ENCODE data around the gene LRRC8C. TPM values are rescaled to one million over a fixed set of nuclear protein-coding genes. Genes with fewer than 3 reads are reported as not detected.

LRRC8C gene
- total RNA-seq, 2 donors from 2014 or later: 2.0 to 12.4 TPM

DNA sequence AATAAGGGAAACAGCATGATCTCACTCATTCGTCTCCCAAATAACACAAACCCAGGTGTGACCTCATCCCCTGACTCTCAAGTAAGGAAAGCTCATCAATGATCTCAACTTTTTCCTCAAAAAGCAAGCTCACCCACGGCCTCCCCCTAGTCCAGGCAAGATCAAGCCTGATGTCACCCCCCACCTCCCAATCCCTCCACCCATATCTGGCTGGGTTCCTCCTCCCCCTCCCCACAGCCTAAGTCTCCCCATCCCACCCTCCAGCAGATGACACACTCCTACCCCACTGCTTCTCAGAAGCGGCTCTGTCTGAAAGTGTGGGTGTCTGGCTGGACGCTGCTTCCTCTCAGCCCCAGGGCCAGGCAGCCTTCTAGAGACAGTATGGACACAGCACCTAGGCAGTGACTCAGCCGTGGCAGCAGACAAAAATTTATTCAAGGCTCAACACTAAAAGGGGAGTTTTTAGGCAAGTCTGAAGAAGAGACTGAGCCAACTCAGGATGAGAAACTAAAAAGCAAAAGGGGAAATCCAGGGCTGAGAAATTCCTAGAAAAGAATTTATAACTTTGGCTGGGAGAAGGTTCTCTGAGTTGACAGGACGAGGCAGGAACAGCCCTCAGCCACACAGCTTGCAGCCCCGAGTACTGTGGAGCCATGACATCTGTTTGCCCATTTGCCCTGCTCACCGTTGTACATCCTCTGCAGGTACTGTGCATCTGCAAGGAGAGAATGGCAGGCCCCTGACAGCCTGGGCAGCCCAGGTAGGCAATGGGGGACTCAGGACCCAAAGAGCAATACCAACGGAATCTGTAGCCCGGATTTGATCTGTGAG lies 106.3 kb downstream of the LRRC8C start:
- no peaks in the 10 kb centered on the region for H3K9me3 ChIP-seq
- TF ChIP-seq, protein P1, sequence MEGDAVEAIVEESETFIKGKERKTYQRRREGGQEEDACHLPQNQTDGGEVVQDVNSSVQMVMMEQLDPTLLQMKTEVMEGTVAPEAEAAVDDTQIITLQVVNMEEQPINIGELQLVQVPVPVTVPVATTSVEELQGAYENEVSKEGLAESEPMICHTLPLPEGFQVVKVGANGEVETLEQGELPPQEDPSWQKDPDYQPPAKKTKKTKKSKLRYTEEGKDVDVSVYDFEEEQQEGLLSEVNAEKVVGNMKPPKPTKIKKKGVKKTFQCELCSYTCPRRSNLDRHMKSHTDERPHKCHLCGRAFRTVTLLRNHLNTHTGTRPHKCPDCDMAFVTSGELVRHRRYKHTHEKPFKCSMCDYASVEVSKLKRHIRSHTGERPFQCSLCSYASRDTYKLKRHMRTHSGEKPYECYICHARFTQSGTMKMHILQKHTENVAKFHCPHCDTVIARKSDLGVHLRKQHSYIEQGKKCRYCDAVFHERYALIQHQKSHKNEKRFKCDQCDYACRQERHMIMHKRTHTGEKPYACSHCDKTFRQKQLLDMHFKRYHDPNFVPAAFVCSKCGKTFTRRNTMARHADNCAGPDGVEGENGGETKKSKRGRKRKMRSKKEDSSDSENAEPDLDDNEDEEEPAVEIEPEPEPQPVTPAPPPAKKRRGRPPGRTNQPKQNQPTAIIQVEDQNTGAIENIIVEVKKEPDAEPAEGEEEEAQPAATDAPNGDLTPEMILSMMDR (IDR thresholded peaks at IDR 0.05): no peak
- TF ChIP-seq POLR2A (IDR thresholded peaks at IDR 0.05) (no peak), POLR2AphosphoS5 (IDR thresholded peaks at IDR 0.05) (no peak)
- no peak overlapping the region for H3K4me3 ChIP-seq
- no peak overlapping the region for H3K27ac ChIP-seq
- DNase-seq (ENCODE audit: low spot score): no peak
- no peaks in the 10 kb centered on the region for H3K27me3 ChIP-seq (replicated peaks; ENCODE audit: insufficient read depth)
- 44% methylated on average over 10 of the region's 10 CpGs for WGBS
- intact Hi-C loops (cut with DNase I): no loop called here
- no peaks in the 10 kb centered on the region for H3K36me3 ChIP-seq
- no peaks in the 10 kb centered on the region for H3K4me1 ChIP-seq (replicated peaks)

DNA sequence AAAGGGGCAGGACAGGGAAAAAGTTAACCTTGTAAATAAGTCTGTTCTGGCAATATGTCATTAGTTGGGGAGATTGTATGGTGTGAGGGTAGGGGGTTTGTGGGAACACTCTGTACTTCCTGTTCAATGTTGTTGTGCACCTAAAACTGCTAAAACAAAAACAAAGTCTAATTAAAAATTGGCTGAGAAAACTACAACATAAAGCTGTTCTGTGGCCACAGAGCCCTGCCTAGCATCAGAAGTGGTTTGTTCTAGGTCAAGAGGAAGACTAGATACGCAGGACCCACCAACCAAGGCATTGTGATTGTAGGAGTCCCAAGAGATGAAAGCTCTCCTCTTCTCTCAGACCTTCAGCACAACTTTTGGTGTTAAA lies 106.9 kb downstream of the LRRC8C start:
- no peak overlapping the region for H3K27ac ChIP-seq

DNA sequence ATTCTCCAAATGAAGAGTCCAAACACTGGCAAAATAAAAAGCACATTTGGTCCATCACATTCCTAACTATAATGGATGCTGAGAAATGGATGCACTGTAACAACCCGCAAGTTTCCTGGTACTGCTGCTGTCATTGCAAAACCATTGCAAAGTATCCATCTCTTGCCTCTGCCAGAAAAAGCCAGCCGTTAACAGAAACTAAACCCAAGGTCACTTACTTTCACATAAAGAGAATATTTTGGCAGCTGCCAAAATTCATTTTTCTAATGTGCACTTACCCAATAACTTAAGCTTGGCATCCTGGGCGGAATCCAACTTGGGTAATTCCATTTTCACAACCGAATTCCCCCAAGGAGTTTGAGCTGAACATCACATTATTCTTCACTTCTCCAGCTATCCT lies 110.9 kb downstream of the LRRC8C start:
- H3K4me1 ChIP-seq (replicated peaks): no peaks in the 10 kb centered on the region
- no peak for TF ChIP-seq POLR2AphosphoS5 (IDR thresholded peaks at IDR 0.05)
- TF ChIP-seq POLR2A (IDR thresholded peaks at IDR 0.05): no peak
- TF ChIP-seq, protein P1 (IDR thresholded peaks at IDR 0.05): no peak
- no peak for DNase-seq (ENCODE audit: low spot score)
- H3K36me3 ChIP-seq: no peaks in the 10 kb centered on the region
- intact Hi-C loops (cut with DNase I): no loop called here
- H3K9me3 ChIP-seq: no peaks in the 10 kb centered on the region
- no peak overlapping the region for H3K27ac ChIP-seq
- no peaks in the 10 kb centered on the region for H3K27me3 ChIP-seq (replicated peaks; ENCODE audit: insufficient read depth)
- no peak overlapping the region for H3K4me3 ChIP-seq
- WGBS: 83% methylated on average over 4 of the region's 4 CpGs

More for the DNA sequence above, 106.9 kb downstream of the LRRC8C start:
- Histone ChIP-seq H3K4me3 (no peak overlapping the region), H3K36me3 (no peaks in the 10 kb centered on the region), H3K4me1 (replicated peaks) (no peaks in the 10 kb centered on the region), H3K27me3 (replicated peaks; ENCODE audit: insufficient read depth) (no peaks in the 10 kb centered on the region), H3K9me3 (no peaks in the 10 kb centered on the region)
- intact Hi-C loops (cut with DNase I): no loop called here
- no peak for DNase-seq (ENCODE audit: low spot score)
- no peak for TF ChIP-seq POLR2A (IDR thresholded peaks at IDR 0.05)
- TF ChIP-seq, protein P1 (IDR thresholded peaks at IDR 0.05): no peak
- no peak for TF ChIP-seq POLR2AphosphoS5 (IDR thresholded peaks at IDR 0.05)
- 96% methylated on average over 1 of the region's 1 CpG for WGBS

DNA sequence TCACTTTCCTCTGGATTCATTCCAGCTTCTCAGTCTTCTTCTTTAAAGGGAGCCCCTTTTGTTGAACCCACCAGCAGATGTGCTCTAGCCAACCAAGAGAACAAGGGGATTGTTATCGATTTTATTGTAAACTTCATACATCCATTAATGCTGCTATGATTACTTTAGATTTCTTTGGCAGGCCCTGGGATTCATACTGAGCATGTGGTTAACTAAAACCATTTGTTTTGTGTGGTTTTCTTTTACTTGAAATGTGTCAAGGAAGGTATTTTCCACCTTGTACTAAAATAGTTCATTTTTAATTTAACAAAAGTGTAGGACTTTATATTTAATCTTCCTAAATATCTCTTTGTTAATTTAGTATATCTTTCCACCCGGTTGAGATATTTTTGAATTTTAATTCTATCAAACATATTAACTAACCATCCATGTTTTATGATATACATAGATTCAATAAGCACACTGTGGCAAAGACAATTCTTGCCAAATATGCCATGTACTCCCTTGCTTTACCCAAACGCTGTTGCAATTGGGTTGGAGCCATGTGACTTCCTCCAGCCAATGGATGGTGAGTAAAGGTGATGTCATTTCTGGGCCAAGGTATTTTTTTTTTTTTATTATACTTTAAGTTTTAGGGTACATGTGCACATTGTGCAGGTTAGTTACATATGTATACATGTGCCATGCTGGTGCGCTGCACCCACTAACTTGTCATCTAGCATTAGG lies 113.7 kb downstream of the LRRC8C start:
- DNase-seq (ENCODE audit: low spot score): no peak
- Histone ChIP-seq H3K4me3 (no peak overlapping the region), H3K27me3 (replicated peaks; ENCODE audit: insufficient read depth) (no peaks in the 10 kb centered on the region), H3K4me1 (replicated peaks) (no peaks in the 10 kb centered on the region), H3K36me3 (no peaks in the 10 kb centered on the region), H3K9me3 (no peaks in the 10 kb centered on the region), H3K27ac (no peak overlapping the region)
- intact Hi-C loops (cut with DNase I): no loop called here
- 78% methylated on average over 4 of the region's 4 CpGs for WGBS
- TF ChIP-seq POLR2A (IDR thresholded peaks at IDR 0.05): no peak
- TF ChIP-seq POLR2AphosphoS5 (IDR thresholded peaks at IDR 0.05): no peak

DNA sequence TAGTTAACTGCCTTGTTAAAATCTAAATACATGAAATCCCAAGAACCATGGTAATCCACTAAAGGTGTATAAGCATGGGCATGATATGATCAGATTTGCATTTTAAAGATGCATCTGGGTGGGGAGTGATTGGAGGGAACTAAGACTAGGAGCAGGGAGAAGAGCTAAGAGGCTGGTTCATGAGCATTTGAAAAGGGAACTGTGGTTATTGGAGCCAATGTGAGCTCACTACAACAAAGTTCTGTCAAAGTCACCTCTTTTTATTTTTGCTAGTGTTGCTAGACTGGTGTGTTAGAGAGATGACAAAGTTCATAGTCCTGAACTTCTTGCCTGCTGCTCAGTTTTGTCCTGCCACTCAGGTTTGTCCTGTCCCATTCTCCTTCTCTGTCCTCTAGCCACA lies 120.8 kb downstream of the LRRC8C start:
- Histone ChIP-seq H3K27me3 (replicated peaks; ENCODE audit: insufficient read depth) (no peaks in the 10 kb centered on the region), H3K4me3 (no peak overlapping the region), H3K4me1 (replicated peaks) (no peaks in the 10 kb centered on the region), H3K27ac (no peak overlapping the region), H3K9me3 (no peaks in the 10 kb centered on the region), H3K36me3 (no peaks in the 10 kb centered on the region)
- intact Hi-C loops (cut with DNase I): no loop called here
- DNase-seq (ENCODE audit: low spot score): no peak
- TF ChIP-seq POLR2A (IDR thresholded peaks at IDR 0.05): no peak
- TF ChIP-seq POLR2AphosphoS5 (IDR thresholded peaks at IDR 0.05): no peak
- TF ChIP-seq, protein P1 (IDR thresholded peaks at IDR 0.05): no peak
